ENCODE results near the gene ZNF423.

- TF ChIP-seq EZH2 (IDR thresholded peaks at IDR 0.05; ENCODE audit: insufficient read depth, poor library complexity, severe bottlenecking) (no peak), EZH2phosphoT487 (IDR thresholded peaks at IDR 0.05; ENCODE audit: insufficient read depth, low read depth) (no peak)
These were observed 129.8 kb downstream of the ZNF423 start for GRCh38 chr16:49726155-49726554.

Measured in GM23248 (cell line).